ENCODE results near the gene PCF11.

DNA sequence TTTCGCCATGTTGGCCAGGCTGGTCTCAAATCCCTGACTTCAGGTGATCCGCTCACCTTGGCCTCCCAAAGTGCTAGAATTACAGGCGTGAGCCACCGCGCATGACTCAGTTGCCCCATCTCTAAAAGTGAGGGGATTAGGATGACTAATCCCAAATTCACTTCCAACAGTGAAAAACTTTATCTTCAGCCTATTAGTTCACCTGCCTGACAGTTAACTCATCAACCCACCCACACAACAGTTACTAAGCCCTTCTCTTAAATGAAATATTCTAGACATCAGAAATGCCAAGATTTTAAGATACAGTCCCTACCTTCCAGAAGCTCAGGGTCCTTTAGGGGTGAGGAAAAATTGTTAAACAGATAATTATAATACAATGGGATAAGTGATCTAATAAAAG is 34.6 kb downstream of the PCF11 start:
- TF ChIP-seq, protein P1, sequence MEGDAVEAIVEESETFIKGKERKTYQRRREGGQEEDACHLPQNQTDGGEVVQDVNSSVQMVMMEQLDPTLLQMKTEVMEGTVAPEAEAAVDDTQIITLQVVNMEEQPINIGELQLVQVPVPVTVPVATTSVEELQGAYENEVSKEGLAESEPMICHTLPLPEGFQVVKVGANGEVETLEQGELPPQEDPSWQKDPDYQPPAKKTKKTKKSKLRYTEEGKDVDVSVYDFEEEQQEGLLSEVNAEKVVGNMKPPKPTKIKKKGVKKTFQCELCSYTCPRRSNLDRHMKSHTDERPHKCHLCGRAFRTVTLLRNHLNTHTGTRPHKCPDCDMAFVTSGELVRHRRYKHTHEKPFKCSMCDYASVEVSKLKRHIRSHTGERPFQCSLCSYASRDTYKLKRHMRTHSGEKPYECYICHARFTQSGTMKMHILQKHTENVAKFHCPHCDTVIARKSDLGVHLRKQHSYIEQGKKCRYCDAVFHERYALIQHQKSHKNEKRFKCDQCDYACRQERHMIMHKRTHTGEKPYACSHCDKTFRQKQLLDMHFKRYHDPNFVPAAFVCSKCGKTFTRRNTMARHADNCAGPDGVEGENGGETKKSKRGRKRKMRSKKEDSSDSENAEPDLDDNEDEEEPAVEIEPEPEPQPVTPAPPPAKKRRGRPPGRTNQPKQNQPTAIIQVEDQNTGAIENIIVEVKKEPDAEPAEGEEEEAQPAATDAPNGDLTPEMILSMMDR (conservative IDR thresholded peaks at IDR 0.05; ENCODE audit: low read depth, low read length): no peak
- TF ChIP-seq EZH2 (IDR thresholded peaks at IDR 0.05; ENCODE audit: low read length, unreplicated experiment) (no peak), EZH2phosphoT487 (IDR thresholded peaks at IDR 0.05; ENCODE audit: borderline replicate concordance, low read length) (no peak)
